Transverse colon (tissue), 4 donors: ENCODE measurements around the gene FHAD1. TPM values are rescaled to one million over a fixed set of nuclear protein-coding genes. Genes with fewer than 3 reads are reported as not detected.
"Not testable (repeated sequence)": the region's sequence is repeated elsewhere in the genome, so short reads cannot be mapped to it uniquely, and the experiment has no call there.

Experiments used
- DNase-seq: peaks from one replicate; pipeline ENCODE4 v3.0.0-alpha.2; 2019
- H3K27ac ChIP-seq, 4 donors: fragments of 200-600 bp; sonication (generic); 2 replicates each; pipeline ENCODE4 v1.5.1; 2016 to 2018; ENCODE audit warnings: inconsistent platforms in 4 of 4
- H3K27me3 ChIP-seq: fragments of 200-600 bp; sonication (generic); 2 replicates; pipeline ENCODE4 v1.5.1; 2017; ENCODE audit warnings: inconsistent platforms
- H3K36me3 ChIP-seq, 4 donors: fragments of 200-600 bp; sonication (generic); 2 replicates each; pipeline ENCODE4 v1.5.1; 2017 to 2019; ENCODE audit warnings: inconsistent platforms in 4 of 4
- H3K4me1 ChIP-seq, 4 donors: fragments of 200-600 bp; sonication (generic); 2 replicates each; pipeline ENCODE4 v1.5.1; 2017 to 2020; ENCODE audit warnings: inconsistent platforms in 4 of 4
- H3K4me3 ChIP-seq, 4 donors: fragments of 200-600 bp; sonication (generic); 1 replicate in 1 of 4; 2 replicates in 3 of 4; pipeline versions ENCODE4 v1.5.1 to v1.6.1; 2017 to 2019; ENCODE audit warnings: inconsistent platforms in 4 of 4
- H3K9me3 ChIP-seq, 2 donors: fragments of 200-600 bp; sonication (generic); 2 replicates each; pipeline ENCODE4 v1.5.1; 2017 to 2019; ENCODE audit warnings: inconsistent platforms in 2 of 2
- EP300 ChIP-seq: sonication (generic); formaldehyde crosslinking; IDR thresholded peaks from one replicate; pipeline ENCODE4 v1.6.1; 2017; ENCODE audit warnings: antibody characterized with exemption, low read depth
- POLR2A ChIP-seq: fragments of 450-650 bp; IDR thresholded peaks from one replicate; pipeline ENCODE4 v1.6.1; 2016; ENCODE audit warnings: antibody characterized with exemption, mild to moderate bottlenecking, moderate library complexity
- POLR2AphosphoS5 ChIP-seq, 3 donors: sonication (generic); formaldehyde crosslinking; IDR thresholded peaks; one replicate each; pipeline ENCODE4 v1.6.1; 2016; ENCODE audit warnings: antibody characterized with exemption in 3 of 3
- WGBS, 2 donors: methylation state at CpG; one replicate each; pipeline ENCODE4 v1.1.5; 2018; ENCODE audit warnings: low coverage in 1 of 2; 5-methylcytosine and 5-hydroxymethylcytosine counted together
- in situ Hi-C, 4 donors: fragments of 200-750 bp; cut with MboI; loops; one replicate each; pipeline versions ENCODE4 v1.15.0 to v1.15.1; 2017; ENCODE audit warnings: low sequenced_read_pairs in 3 of 4, low pct_ligation_motif_present in 1 of 4, low pct_unique_long_range_greater_than_20kb in 1 of 4
- intact Hi-C: fragments of 100-400 bp; cut with DNase I; formaldehyde crosslinking; loops from one replicate; pipeline ENCODE4 v1.15.1; 2023; ENCODE audit warnings: low total_unique reads
- total RNA-seq, 4 donors: library from RNA; depleted of rRNA; stranded (reverse); fragments of >200 nt; gene quantifications; one replicate each; pipeline ENCODE4 v1.1.0, GENCODE V29; 2016
- TF ChIP-seq, protein P1 (sequence below), 5 experiments: fragments of 200-600 bp in 3 of 5; fragments of 450-650 bp in 2 of 5; sonication (generic) in 3 of 5; IDR thresholded peaks; 1 replicate in 2 of 5; 2 replicates in 3 of 5; pipeline ENCODE4 v1.5.1; 2016 to 2017; ENCODE audit warnings: antibody characterized with exemption in 5 of 5, inconsistent platforms in 3 of 5, mild to moderate bottlenecking in 2 of 5, moderate library complexity in 1 of 5

The FHAD1 gene
- total RNA-seq, 4 donors from 2014 or later, result 0.75 to 0.82 TPM; not detected in 2

DNA sequence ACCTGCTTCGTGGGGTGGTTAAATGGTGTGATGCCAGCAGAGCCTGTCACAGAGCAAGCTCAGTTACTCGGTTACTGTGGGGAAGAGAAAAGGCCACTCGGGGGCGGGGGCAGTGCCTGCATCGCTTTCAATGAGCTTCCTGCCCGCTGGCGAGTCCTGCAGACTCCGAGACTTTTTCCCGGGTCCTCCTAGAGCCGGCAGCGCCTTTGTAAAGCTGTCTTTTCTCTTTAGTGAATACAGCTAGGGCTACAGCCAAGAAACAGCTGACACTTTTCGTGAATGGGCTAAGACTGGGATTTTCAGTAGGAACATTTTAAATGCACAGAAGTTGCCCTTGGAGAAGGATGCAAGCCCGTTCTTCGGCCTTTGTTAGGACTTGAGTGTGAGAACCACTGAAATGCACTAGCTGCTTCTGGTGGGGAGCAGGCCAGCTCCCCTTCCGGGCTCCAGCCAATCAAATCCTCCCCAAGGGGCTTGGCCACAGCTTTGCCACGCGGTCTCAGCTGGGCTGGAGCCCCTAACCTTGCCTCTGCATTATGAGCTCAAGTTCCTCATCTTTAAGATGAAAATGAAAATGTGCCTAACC lies 139.2 kb downstream of the FHAD1 start:
- WGBS, 2 donors, result 52% methylated on average over 17 of the region's 17 CpGs; no CpG with 5 or more reads in 1 of the 2 donors
- H3K27ac ChIP-seq, result no peak overlapping the region
- intact Hi-C loops, result no loop called here

GRCh38 chr1:15388201-15388880 lies 141.3 kb downstream of the FHAD1 start:
- Histone ChIP-seq H3K36me3 (no peaks in the 10 kb centered on the region), H3K9me3 (no peaks in the 10 kb centered on the region), H3K4me3 (no peak overlapping the region), H3K27me3 (no peaks in the 10 kb centered on the region), H3K27ac (no peak overlapping the region), H3K4me1 (peaks cover 0 to 11% (median 2%) of the 10 kb centered on the region in 4 donors)
- no peak for TF ChIP-seq POLR2AphosphoS5 (IDR thresholded peaks at IDR 0.05)
- TF ChIP-seq, protein P1, sequence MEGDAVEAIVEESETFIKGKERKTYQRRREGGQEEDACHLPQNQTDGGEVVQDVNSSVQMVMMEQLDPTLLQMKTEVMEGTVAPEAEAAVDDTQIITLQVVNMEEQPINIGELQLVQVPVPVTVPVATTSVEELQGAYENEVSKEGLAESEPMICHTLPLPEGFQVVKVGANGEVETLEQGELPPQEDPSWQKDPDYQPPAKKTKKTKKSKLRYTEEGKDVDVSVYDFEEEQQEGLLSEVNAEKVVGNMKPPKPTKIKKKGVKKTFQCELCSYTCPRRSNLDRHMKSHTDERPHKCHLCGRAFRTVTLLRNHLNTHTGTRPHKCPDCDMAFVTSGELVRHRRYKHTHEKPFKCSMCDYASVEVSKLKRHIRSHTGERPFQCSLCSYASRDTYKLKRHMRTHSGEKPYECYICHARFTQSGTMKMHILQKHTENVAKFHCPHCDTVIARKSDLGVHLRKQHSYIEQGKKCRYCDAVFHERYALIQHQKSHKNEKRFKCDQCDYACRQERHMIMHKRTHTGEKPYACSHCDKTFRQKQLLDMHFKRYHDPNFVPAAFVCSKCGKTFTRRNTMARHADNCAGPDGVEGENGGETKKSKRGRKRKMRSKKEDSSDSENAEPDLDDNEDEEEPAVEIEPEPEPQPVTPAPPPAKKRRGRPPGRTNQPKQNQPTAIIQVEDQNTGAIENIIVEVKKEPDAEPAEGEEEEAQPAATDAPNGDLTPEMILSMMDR (IDR thresholded peaks at IDR 0.05), result no peak
- no peak for TF ChIP-seq EP300
- TF ChIP-seq POLR2A, result no peak
- WGBS, 2 donors, result 73 to 80% methylated on average over 3 to 14 of the region's 15 CpGs
- intact Hi-C loops (no loop called here), in situ Hi-C loops (no loop called here)
- no peak for DNase-seq

More for the DNA sequence above, 139.2 kb downstream of the FHAD1 start:
- Histone ChIP-seq H3K4me1 (peaks cover 0 to 6% (median 2%) of the 10 kb centered on the region in 4 donors), H3K27me3 (no peaks in the 10 kb centered on the region), H3K36me3 (no peaks in the 10 kb centered on the region), H3K9me3 (no peaks in the 10 kb centered on the region), H3K4me3 (peak overlapping the region in 1 of 4 donors; percentile 2)
- no peak for DNase-seq
- in situ Hi-C loops, result no loop called here
- TF ChIP-seq, protein P1 (IDR thresholded peaks at IDR 0.05), result no peak
- TF ChIP-seq POLR2AphosphoS5 (IDR thresholded peaks at IDR 0.05) (no peak), EP300 (no peak), POLR2A (no peak)

- H3K4me3 ChIP-seq, in situ Hi-C loops: not testable (repeated sequence)
- WGBS, 2 donors, result 89 to 94% methylated on average over 2 to 8 of the region's 8 CpGs
Observed at GRCh38 chr1:15389828-15390227, 142.8 kb downstream of the FHAD1 start.

DNA sequence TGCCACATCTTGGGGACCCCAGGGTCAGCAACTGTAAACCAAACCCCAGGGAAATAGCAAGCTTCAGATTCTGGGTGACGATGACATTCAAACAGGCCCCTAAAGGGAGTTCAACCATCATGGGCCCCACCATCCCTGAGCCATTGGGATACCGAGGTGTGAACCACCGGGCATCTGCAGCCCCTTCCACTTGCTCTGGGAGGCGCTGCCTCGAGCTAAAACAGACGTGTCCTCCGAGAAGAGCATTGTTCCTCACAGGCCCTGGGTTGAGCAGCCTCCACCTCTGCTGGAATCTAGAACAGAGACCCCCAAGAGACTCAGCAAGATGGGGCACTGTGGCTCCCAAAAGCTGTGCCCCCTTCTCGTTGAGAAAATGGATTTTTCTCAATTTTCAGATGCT lies 143.6 kb downstream of the FHAD1 start:
- Histone ChIP-seq H3K9me3 (no peaks in the 10 kb centered on the region), H3K36me3 (no peaks in the 10 kb centered on the region), H3K4me1 (peaks cover 0 to 18% (median 3%) of the 10 kb centered on the region in 4 donors), H3K27ac (no peak overlapping the region), H3K27me3 (no peaks in the 10 kb centered on the region), H3K4me3 (no peak overlapping the region)
- DNase-seq, result no peak
- intact Hi-C loops (no loop called here), in situ Hi-C loops (no loop called here)
- TF ChIP-seq POLR2AphosphoS5 (IDR thresholded peaks at IDR 0.05), result no peak
- no peak for TF ChIP-seq EP300
- TF ChIP-seq, protein P1 (IDR thresholded peaks at IDR 0.05), result no peak
- no peak for TF ChIP-seq POLR2A
- WGBS, 2 donors, result 83% methylated on average over 8 of the region's 8 CpGs; no CpG with 5 or more reads in 1 of the 2 donors

More at GRCh38 chr1:15389828-15390227, 142.8 kb downstream of the FHAD1 start:
- H3K9me3 ChIP-seq, intact Hi-C loops, H3K36me3 ChIP-seq, DNase-seq, H3K27me3 ChIP-seq, H3K27ac ChIP-seq: not testable (repeated sequence)
- peaks cover 0 to 18% (median 3%) of the 10 kb centered on the region in 4 donors for H3K4me1 ChIP-seq
